Measurements from ENCODE around the gene FKTN.

Gene FKTN

GRCh38 chr9:105678163-105678562 lies 120.2 kb downstream of the FKTN start:
- no peaks in the 10 kb centered on the region for H3K27me3 Mint-ChIP-seq
- H3K36me3 Mint-ChIP-seq (ENCODE audit: low read depth): no peaks in the 10 kb centered on the region
- no peaks in the 10 kb centered on the region for H3K9me3 Mint-ChIP-seq
- H3K4me3 Mint-ChIP-seq: no peak overlapping the region
- H3K27ac Mint-ChIP-seq: no peak overlapping the region
- intact Hi-C loops (cut with micrococcal nuclease): no loop called here
- peaks cover 7% of the 10 kb centered on the region for H3K4me1 Mint-ChIP-seq (ENCODE audit: low read depth)

- intact Hi-C loops (cut with micrococcal nuclease): no loop called here
- H3K9me3 Mint-ChIP-seq: no peaks in the 10 kb centered on the region
- no peak overlapping the region for H3K27ac Mint-ChIP-seq
- no peaks in the 10 kb centered on the region for H3K27me3 Mint-ChIP-seq
- H3K36me3 Mint-ChIP-seq (ENCODE audit: low read depth): no peaks in the 10 kb centered on the region
- H3K4me1 Mint-ChIP-seq (ENCODE audit: low read depth): peaks cover 4% of the 10 kb centered on the region
- H3K4me3 Mint-ChIP-seq: no peak overlapping the region
These were observed 120.8 kb downstream of the FKTN start for GRCh38 chr9:105678781-105679180.

- H3K4me3 Mint-ChIP-seq: no peak overlapping the region
- no peaks in the 10 kb centered on the region for H3K4me1 Mint-ChIP-seq (ENCODE audit: low read depth)
- H3K36me3 Mint-ChIP-seq (ENCODE audit: low read depth): no peaks in the 10 kb centered on the region
- H3K9me3 Mint-ChIP-seq: no peaks in the 10 kb centered on the region
- intact Hi-C loops (cut with micrococcal nuclease): no loop called here
- H3K27ac Mint-ChIP-seq: no peak overlapping the region
- no peaks in the 10 kb centered on the region for H3K27me3 Mint-ChIP-seq
These were observed 121.5 kb downstream of the FKTN start for GRCh38 chr9:105679257-105680022.

GRCh38 chr9:105681313-105681712 lies 123.4 kb downstream of the FKTN start:
- Mint-ChIP-seq H3K9me3 (no peaks in the 10 kb centered on the region), H3K4me1 (ENCODE audit: low read depth) (no peaks in the 10 kb centered on the region), H3K36me3 (ENCODE audit: low read depth) (no peaks in the 10 kb centered on the region), H3K27ac (no peak overlapping the region), H3K4me3 (no peak overlapping the region), H3K27me3 (no peaks in the 10 kb centered on the region)
- intact Hi-C loops (cut with micrococcal nuclease): no loop called here

- H3K9me3 Mint-ChIP-seq: no peaks in the 10 kb centered on the region
- no peak overlapping the region for H3K4me3 Mint-ChIP-seq
- no peaks in the 10 kb centered on the region for H3K4me1 Mint-ChIP-seq (ENCODE audit: low read depth)
- no peak overlapping the region for H3K27ac Mint-ChIP-seq
- no peaks in the 10 kb centered on the region for H3K27me3 Mint-ChIP-seq
- intact Hi-C loops (cut with micrococcal nuclease): no loop called here
- no peaks in the 10 kb centered on the region for H3K36me3 Mint-ChIP-seq (ENCODE audit: low read depth)
These were observed 123.8 kb downstream of the FKTN start for GRCh38 chr9:105681724-105682123.

- intact Hi-C loops (cut with micrococcal nuclease): no loop called here
- Mint-ChIP-seq H3K27me3 (no peaks in the 10 kb centered on the region), H3K4me3 (no peak overlapping the region), H3K9me3 (no peaks in the 10 kb centered on the region), H3K36me3 (ENCODE audit: low read depth) (no peaks in the 10 kb centered on the region), H3K27ac (no peak overlapping the region), H3K4me1 (ENCODE audit: low read depth) (no peaks in the 10 kb centered on the region)
These were observed 125.9 kb downstream of the FKTN start for GRCh38 chr9:105683688-105684275.

GRCh38 chr9:105686936-105687335 lies 129.0 kb downstream of the FKTN start:
- H3K4me3 Mint-ChIP-seq: no peak overlapping the region
- no peaks in the 10 kb centered on the region for H3K36me3 Mint-ChIP-seq (ENCODE audit: low read depth)
- intact Hi-C loops (cut with micrococcal nuclease): no loop called here
- H3K27me3 Mint-ChIP-seq: no peaks in the 10 kb centered on the region
- H3K27ac Mint-ChIP-seq: no peak overlapping the region
- no peaks in the 10 kb centered on the region for H3K4me1 Mint-ChIP-seq (ENCODE audit: low read depth)
- H3K9me3 Mint-ChIP-seq: no peaks in the 10 kb centered on the region

Data from dendritic cell treated with granulocyte-macrophage colony-stimulating factor and Interleukin-4, amounts not matched to agents 40 ng/mL and 50 ng/mL, for 4 days (primary cell).